ENCODE results near the gene TAF4.

Gene TAF4

GRCh38 chr20:61955668-61956395 is 109.8 kb downstream of the TAF4 start:
- WGBS, 2 experiments, result 87 to 89% methylated on average over 6 of the region's 6 CpGs
- Histone ChIP-seq H3K4me1 (ENCODE audit: control insufficient read depth, insufficient read depth, low read length) (peaks cover 4% of the 10 kb centered on the region), H3K9me3 (ENCODE audit: control insufficient read depth, low read length) (no peaks in the 10 kb centered on the region), H3K4me3 (ENCODE audit: insufficient read depth, low read depth, low read length) (no peak overlapping the region), H3K27ac (ENCODE audit: insufficient read depth, low read depth, low read length, poor library complexity, severe bottlenecking) (no peak overlapping the region), H3K36me3 (ENCODE audit: control insufficient read depth, insufficient read depth, low read length) (no peaks in the 10 kb centered on the region), H3K27me3 (ENCODE audit: control insufficient read depth, insufficient read depth, low read length, poor library complexity, severe bottlenecking) (no peaks in the 10 kb centered on the region)

- H3K4me1 ChIP-seq (ENCODE audit: control insufficient read depth, insufficient read depth, low read length), result peaks cover 4% of the 10 kb centered on the region
- H3K36me3 ChIP-seq (ENCODE audit: control insufficient read depth, insufficient read depth, low read length), result no peaks in the 10 kb centered on the region
- no peak overlapping the region for H3K4me3 ChIP-seq (ENCODE audit: insufficient read depth, low read depth, low read length)
- H3K27ac ChIP-seq (ENCODE audit: insufficient read depth, low read depth, low read length, poor library complexity, severe bottlenecking), result no peak overlapping the region
- no peaks in the 10 kb centered on the region for H3K9me3 ChIP-seq (ENCODE audit: control insufficient read depth, low read length)
- WGBS, 2 experiments, result 81 to 85% methylated on average over 16 of the region's 16 CpGs
- no peaks in the 10 kb centered on the region for H3K27me3 ChIP-seq (ENCODE audit: control insufficient read depth, insufficient read depth, low read length, poor library complexity, severe bottlenecking)
Observed at GRCh38 chr20:61954276-61955021, 111.2 kb downstream of the TAF4 start.

GRCh38 chr20:61953037-61954021 is 112.4 kb downstream of the TAF4 start:
- H3K36me3 ChIP-seq (ENCODE audit: control insufficient read depth, insufficient read depth, low read length), result no peaks in the 10 kb centered on the region
- no peaks in the 10 kb centered on the region for H3K9me3 ChIP-seq (ENCODE audit: control insufficient read depth, low read length)
- H3K27me3 ChIP-seq (ENCODE audit: control insufficient read depth, insufficient read depth, low read length, poor library complexity, severe bottlenecking), result no peaks in the 10 kb centered on the region
- no peak overlapping the region for H3K4me3 ChIP-seq (ENCODE audit: insufficient read depth, low read depth, low read length)
- no peak overlapping the region for H3K27ac ChIP-seq (ENCODE audit: insufficient read depth, low read depth, low read length, poor library complexity, severe bottlenecking)
- 90 to 91% methylated on average over 20 of the region's 20 CpGs for WGBS, 2 experiments
- H3K4me1 ChIP-seq (ENCODE audit: control insufficient read depth, insufficient read depth, low read length), result peaks cover 4% of the 10 kb centered on the region

GRCh38 chr20:61951695-61952533 is 113.8 kb downstream of the TAF4 start:
- H3K27me3 ChIP-seq (ENCODE audit: control insufficient read depth, insufficient read depth, low read length, poor library complexity, severe bottlenecking), result no peaks in the 10 kb centered on the region
- 47 to 48% methylated on average over 22 of the region's 22 CpGs for WGBS, 2 experiments
- H3K9me3 ChIP-seq (ENCODE audit: control insufficient read depth, low read length), result no peaks in the 10 kb centered on the region
- no peak overlapping the region for H3K27ac ChIP-seq (ENCODE audit: insufficient read depth, low read depth, low read length, poor library complexity, severe bottlenecking)
- H3K36me3 ChIP-seq (ENCODE audit: control insufficient read depth, insufficient read depth, low read length), result no peaks in the 10 kb centered on the region
- no peak overlapping the region for H3K4me3 ChIP-seq (ENCODE audit: insufficient read depth, low read depth, low read length)
- peaks cover 4% of the 10 kb centered on the region for H3K4me1 ChIP-seq (ENCODE audit: control insufficient read depth, insufficient read depth, low read length)

- Histone ChIP-seq H3K4me1 (ENCODE audit: control insufficient read depth, insufficient read depth, low read length) (peaks cover 4% of the 10 kb centered on the region), H3K36me3 (ENCODE audit: control insufficient read depth, insufficient read depth, low read length) (no peaks in the 10 kb centered on the region), H3K4me3 (ENCODE audit: insufficient read depth, low read depth, low read length) (no peak overlapping the region), H3K9me3 (ENCODE audit: control insufficient read depth, low read length) (no peaks in the 10 kb centered on the region), H3K27me3 (ENCODE audit: control insufficient read depth, insufficient read depth, low read length, poor library complexity, severe bottlenecking) (no peaks in the 10 kb centered on the region), H3K27ac (ENCODE audit: insufficient read depth, low read depth, low read length, poor library complexity, severe bottlenecking) (no peak overlapping the region)
- WGBS, 2 experiments, result 45 to 54% methylated on average over 6 to 7 of the region's 7 CpGs
Observed at GRCh38 chr20:61950641-61951071, 115.0 kb downstream of the TAF4 start.

- H3K27ac ChIP-seq (ENCODE audit: insufficient read depth, low read depth, low read length, poor library complexity, severe bottlenecking), result no peak overlapping the region
- H3K4me1 ChIP-seq (ENCODE audit: control insufficient read depth, insufficient read depth, low read length), result peaks cover 4% of the 10 kb centered on the region
- WGBS, 2 experiments, result 92% methylated on average over 21 of the region's 21 CpGs
- no peaks in the 10 kb centered on the region for H3K9me3 ChIP-seq (ENCODE audit: control insufficient read depth, low read length)
- H3K27me3 ChIP-seq (ENCODE audit: control insufficient read depth, insufficient read depth, low read length, poor library complexity, severe bottlenecking), result no peaks in the 10 kb centered on the region
- no peak overlapping the region for H3K4me3 ChIP-seq (ENCODE audit: insufficient read depth, low read depth, low read length)
- no peaks in the 10 kb centered on the region for H3K36me3 ChIP-seq (ENCODE audit: control insufficient read depth, insufficient read depth, low read length)
Observed at GRCh38 chr20:61949714-61950640, 115.7 kb downstream of the TAF4 start.

GRCh38 chr20:61949363-61949713 is 116.3 kb downstream of the TAF4 start:
- Histone ChIP-seq H3K4me1 (ENCODE audit: control insufficient read depth, insufficient read depth, low read length) (peaks cover 4% of the 10 kb centered on the region), H3K27ac (ENCODE audit: insufficient read depth, low read depth, low read length, poor library complexity, severe bottlenecking) (no peak overlapping the region), H3K36me3 (ENCODE audit: control insufficient read depth, insufficient read depth, low read length) (no peaks in the 10 kb centered on the region), H3K27me3 (ENCODE audit: control insufficient read depth, insufficient read depth, low read length, poor library complexity, severe bottlenecking) (no peaks in the 10 kb centered on the region), H3K4me3 (ENCODE audit: insufficient read depth, low read depth, low read length) (no peak overlapping the region), H3K9me3 (ENCODE audit: control insufficient read depth, low read length) (no peaks in the 10 kb centered on the region)
- 95% methylated on average over 7 of the region's 7 CpGs for WGBS, 2 experiments

- Histone ChIP-seq H3K36me3 (ENCODE audit: control insufficient read depth, insufficient read depth, low read length) (no peaks in the 10 kb centered on the region), H3K27ac (ENCODE audit: insufficient read depth, low read depth, low read length, poor library complexity, severe bottlenecking) (no peak overlapping the region), H3K9me3 (ENCODE audit: control insufficient read depth, low read length) (no peaks in the 10 kb centered on the region), H3K4me1 (ENCODE audit: control insufficient read depth, insufficient read depth, low read length) (peaks cover 4% of the 10 kb centered on the region), H3K4me3 (ENCODE audit: insufficient read depth, low read depth, low read length) (no peak overlapping the region), H3K27me3 (ENCODE audit: control insufficient read depth, insufficient read depth, low read length, poor library complexity, severe bottlenecking) (no peaks in the 10 kb centered on the region)
- 92 to 93% methylated on average over 22 of the region's 22 CpGs for WGBS, 2 experiments
Observed at GRCh38 chr20:61948586-61949362, 116.9 kb downstream of the TAF4 start.
